MCF 10A (cell line): ENCODE results near the gene CENPQ. TPM values are rescaled to one million over a fixed set of nuclear protein-coding genes. Genes with fewer than 3 reads are reported as not detected.

Source experiments
- BruUV-seq: library from RNA; stranded (reverse); fragments of 400-500 nt; replicated peaks from 2 replicates; lab custom pipeline; 2021; lab: Mats Ljungman, UMichigan
- CTCF ChIA-PET: fragments of 300-600 bp; sonication (Branson Sonifier 250); formaldehyde crosslinking; extraction: SDS; loops from one replicate; lab custom pipeline; 2021; ENCODE audit warnings: antibody characterized with exemption, inconsistent platforms; lab: Yijun Ruan, JAX
- POLR2A ChIA-PET: fragments of 300-600, 350-650 bp; sonication (Branson Sonifier 250); formaldehyde crosslinking; extraction: SDS; loops from one replicate; lab custom pipeline; 2020; ENCODE audit warnings: antibody characterized with exemption, inconsistent platforms; lab: Yijun Ruan, JAX
- DNase-seq: peaks from one replicate; pipeline ENCODE4 v3.0.0-alpha.2; 2018; ENCODE audit not compliant: unreplicated experiment
- H3K27ac Mint-ChIP-seq: one replicate; pipeline ENCODE4 v1.8.0; 2022; ENCODE audit warnings: mild to moderate bottlenecking, low read depth, mixed read lengths; ENCODE audit not compliant: unreplicated experiment
- H3K27me3 Mint-ChIP-seq: one replicate; pipeline ENCODE4 v1.8.0; 2022; ENCODE audit warnings: mixed read lengths; ENCODE audit not compliant: insufficient read depth, unreplicated experiment
- H3K36me3 Mint-ChIP-seq: one replicate; pipeline ENCODE4 v1.8.0; 2022; ENCODE audit warnings: mild to moderate bottlenecking, moderate library complexity, mixed read lengths; ENCODE audit not compliant: insufficient read depth, unreplicated experiment
- H3K4me1 Mint-ChIP-seq: one replicate; pipeline ENCODE4 v1.8.0; 2022; ENCODE audit warnings: mixed read lengths; ENCODE audit not compliant: insufficient read depth, unreplicated experiment
- H3K4me3 Mint-ChIP-seq: one replicate; pipeline ENCODE4 v1.8.0; 2022; ENCODE audit warnings: mild to moderate bottlenecking, moderate library complexity, mixed read lengths; ENCODE audit not compliant: unreplicated experiment
- H3K9me3 Mint-ChIP-seq: one replicate; pipeline ENCODE4 v1.8.0; 2022; ENCODE audit warnings: mixed read lengths; ENCODE audit not compliant: unreplicated experiment
- CTCF ChIP-seq: fragments of 200-600 bp; IDR thresholded peaks from one replicate; pipeline ENCODE4 v1.8.0; 2022; ENCODE audit warnings: antibody characterized with exemption, mild to moderate bottlenecking; ENCODE audit not compliant: unreplicated experiment
- intact Hi-C: fragments of 100-400 bp; cut with micrococcal nuclease; formaldehyde crosslinking; loops from 2 replicates; pipeline ENCODE4 v1.14.1; 2022
- total RNA-seq: library from RNA; stranded (reverse); gene quantifications from 2 replicates; pipeline ENCODE4 v1.2.3, GENCODE V29; 2022

The CENPQ gene
- total RNA-seq, 1 experiment from 2014 or later = 5.4 TPM

GRCh38 chr6:49524541-49524940 is 61.4 kb downstream of the CENPQ start:
- no peak for TF ChIP-seq CTCF
- Mint-ChIP-seq H3K27me3 (no peaks in the 10 kb centered on the region), H3K4me3 (no peak overlapping the region), H3K4me1 (no peaks in the 10 kb centered on the region), H3K36me3 (no peaks in the 10 kb centered on the region), H3K9me3 (no peaks in the 10 kb centered on the region), H3K27ac (no peak overlapping the region)
- no TSS peak for BruUV-seq
- DNase-seq = no peak
- ChIA-PET POLR2A (interaction anchor here (0.6 kb wide), 2 partner anchors 14 to 56 kb away, joined by 3 to 4 read pairs; no protein-coding TSS in a partner anchor), CTCF (interaction anchor here (0.6 to 1.0 kb wide), 2 partner anchors 82 to 258 kb away, joined by 3 read pairs; no protein-coding TSS in a partner anchor)
- intact Hi-C loops = no loop called here

- ChIA-PET POLR2A (no interaction called here), CTCF (interaction anchor here (1.0 to 1.5 kb wide), 2 partner anchors 52 to 96 kb away, joined by 4 to 5 read pairs; no protein-coding TSS in a partner anchor)
- no peak for DNase-seq
- H3K9me3 Mint-ChIP-seq = no peaks in the 10 kb centered on the region
- no peak overlapping the region for H3K4me3 Mint-ChIP-seq
- no peaks in the 10 kb centered on the region for H3K27me3 Mint-ChIP-seq
- intact Hi-C loops = no loop called here
- H3K27ac Mint-ChIP-seq = no peak overlapping the region
- H3K36me3 Mint-ChIP-seq = no peaks in the 10 kb centered on the region
- no peaks in the 10 kb centered on the region for H3K4me1 Mint-ChIP-seq
- TF ChIP-seq CTCF = no peak
- BruUV-seq = no TSS peak
Observed at GRCh38 chr6:49526598-49526997, 63.4 kb downstream of the CENPQ start.

- ChIA-PET CTCF (interaction anchor here (0.6 to 1.5 kb wide), 4 partner anchors 44 to 440 kb away, joined by 3 to 5 read pairs (median 4); no protein-coding TSS in a partner anchor), POLR2A (no interaction called here)
- Mint-ChIP-seq H3K27ac (no peak overlapping the region), H3K36me3 (peaks cover 2% of the 10 kb centered on the region), H3K27me3 (no peaks in the 10 kb centered on the region), H3K9me3 (no peaks in the 10 kb centered on the region), H3K4me1 (peaks cover 6% of the 10 kb centered on the region), H3K4me3 (no peak overlapping the region)
- intact Hi-C loops = no loop called here
- no TSS peak for BruUV-seq
- DNase-seq = no peak
- no peak for TF ChIP-seq CTCF
Observed at GRCh38 chr6:49527320-49527719, 64.2 kb downstream of the CENPQ start.

- H3K9me3 Mint-ChIP-seq = no peaks in the 10 kb centered on the region
- no peak for DNase-seq
- no peak overlapping the region for H3K27ac Mint-ChIP-seq
- H3K36me3 Mint-ChIP-seq = peaks cover 6% of the 10 kb centered on the region
- no peaks in the 10 kb centered on the region for H3K27me3 Mint-ChIP-seq
- H3K4me3 Mint-ChIP-seq = no peak overlapping the region
- no TSS peak for BruUV-seq
- TF ChIP-seq CTCF = no peak
- H3K4me1 Mint-ChIP-seq = peaks cover 6% of the 10 kb centered on the region
- ChIA-PET CTCF (interaction anchor here (0.6 to 6.6 kb wide), 4 partner anchors 42 to 302 kb away, joined by 3 to 182 read pairs (median 4); no protein-coding TSS in a partner anchor), POLR2A (interaction anchor here (1.0 kb wide), 1 partner anchor 31 kb away, joined by 3 read pairs; no protein-coding TSS in a partner anchor)
- intact Hi-C loops = no loop called here
Observed at GRCh38 chr6:49528571-49528970, 65.4 kb downstream of the CENPQ start.
